Measurements from ENCODE around the gene SETD2.

GRCh38 chr3:47202542-47202941, 38.6 kb upstream of the SETD2 start:
- TF ChIP-seq CTCF (IDR thresholded peaks at IDR 0.05; ENCODE audit: low read depth, low read length, poor library complexity, severe bottlenecking) (no peak), EZH2phosphoT487 (IDR thresholded peaks at IDR 0.05; ENCODE audit: borderline replicate concordance, low read length) (no peak)

Measured in DOHH2 (cell line).